CD4-positive, alpha-beta T cell treated with Interleukin-4 for 1 hour (primary cell): ENCODE data around the gene SNX14.

Experiments
- DNase-seq, 2 donors: peaks; one replicate each; pipeline ENCODE4 v3.0.0-alpha.2; 2020 to 2022

The SNX14 gene

GRCh38 chr6:85498596-85499258 lies 94.9 kb downstream of the SNX14 start:
- DNase-seq: no peak

GRCh38 chr6:85496856-85497255 lies 96.8 kb downstream of the SNX14 start:
- no peak for DNase-seq

- DNase-seq: no peak
Observed at GRCh38 chr6:85496009-85496579, 97.6 kb downstream of the SNX14 start.

- no peak for DNase-seq
Observed at GRCh38 chr6:85494547-85495536, 98.8 kb downstream of the SNX14 start.

- DNase-seq: no peak
Observed at GRCh38 chr6:85493389-85493788, 100.3 kb downstream of the SNX14 start.

GRCh38 chr6:85490516-85491248 lies 103.0 kb downstream of the SNX14 start:
- no peak for DNase-seq

GRCh38 chr6:85484948-85485347 lies 108.7 kb downstream of the SNX14 start:
- DNase-seq: no peak

GRCh38 chr6:85483846-85484245 lies 109.8 kb downstream of the SNX14 start:
- DNase-seq: no peak

GRCh38 chr6:85482905-85483700 lies 110.6 kb downstream of the SNX14 start:
- DNase-seq: peak; percentile 69 to 72

- no peak for DNase-seq
Observed at GRCh38 chr6:85482206-85482904, 111.3 kb downstream of the SNX14 start.

GRCh38 chr6:85479208-85479607 lies 114.5 kb downstream of the SNX14 start:
- no peak for DNase-seq

- no peak for DNase-seq
Observed at GRCh38 chr6:85476532-85476931, 117.1 kb downstream of the SNX14 start.

GRCh38 chr6:85473748-85474147 lies 119.9 kb downstream of the SNX14 start:
- no peak for DNase-seq

- DNase-seq: no peak
Observed at GRCh38 chr6:85472744-85473143, 120.9 kb downstream of the SNX14 start.

GRCh38 chr6:85470023-85470410 lies 123.6 kb downstream of the SNX14 start:
- DNase-seq: no peak

- DNase-seq: no peak
Observed at GRCh38 chr6:85469276-85470022, 124.2 kb downstream of the SNX14 start.

- no peak for DNase-seq
Observed at GRCh38 chr6:85468326-85468725, 125.3 kb downstream of the SNX14 start.

- DNase-seq: no peak
Observed at GRCh38 chr6:85465762-85466161, 127.9 kb downstream of the SNX14 start.

GRCh38 chr6:85464722-85465150 lies 128.9 kb downstream of the SNX14 start:
- DNase-seq: peak in 1 of 2 donors; percentile 22

- no peak for DNase-seq
Observed at GRCh38 chr6:85464260-85464644, 129.4 kb downstream of the SNX14 start.
